ENCODE measurements around the gene TPK1.

TPK1 gene

GRCh38 chr7:144818511-144818910 lies 17.3 kb downstream of the TPK1 start:
- no peak for TF ChIP-seq SP7 (tag by site-specific recombination; IDR thresholded peaks at IDR 0.05)
- TF ChIP-seq ZNF280C (tag by site-specific recombination; IDR thresholded peaks at IDR 0.05) = no peak
- no peak for TF ChIP-seq ZNF561 (tag by site-specific recombination; IDR thresholded peaks at IDR 0.05; ENCODE audit: borderline replicate concordance)
- no peak for TF ChIP-seq TCF7L2 (IDR thresholded peaks at IDR 0.05; ENCODE audit: borderline replicate concordance, low read depth, low read length)
- no peak for TF ChIP-seq ZFP37 (tag by site-specific recombination; IDR thresholded peaks at IDR 0.05)
- TF ChIP-seq ZNF391 (tag by site-specific recombination; IDR thresholded peaks at IDR 0.05; ENCODE audit: borderline replicate concordance, low read depth) = no peak
- no peak for TF ChIP-seq ZBTB26 (tag by site-specific recombination; optimal IDR thresholded peaks at IDR 0.05)
- no peak for TF ChIP-seq ZBTB10 (tag by site-specific recombination; IDR thresholded peaks at IDR 0.05)
- TF ChIP-seq PRDM4 (tag by site-specific recombination; IDR thresholded peaks at IDR 0.05) = no peak
- TF ChIP-seq ZIC2 (tag by site-specific recombination; IDR thresholded peaks at IDR 0.05) = no peak
- no peak for TF ChIP-seq ZNF2 (tag by site-specific recombination; IDR thresholded peaks at IDR 0.05)
- no peak for TF ChIP-seq ZBTB1 (tag by site-specific recombination; IDR thresholded peaks at IDR 0.05)
- TF ChIP-seq ZNF19 (tag by site-specific recombination; IDR thresholded peaks at IDR 0.05; ENCODE audit: low read depth) = no peak
- TF ChIP-seq ZNF184 (tag by site-specific recombination; IDR thresholded peaks at IDR 0.05) = no peak
- no peak for TF ChIP-seq ZNF114 (tag by site-specific recombination; IDR thresholded peaks at IDR 0.05)
- TF ChIP-seq ZSCAN4 (tag by site-specific recombination; IDR thresholded peaks at IDR 0.05) = no peak
- TF ChIP-seq ZNF280D (tag by site-specific recombination; IDR thresholded peaks at IDR 0.05) = no peak
- TF ChIP-seq ZNF223 (tag by site-specific recombination; IDR thresholded peaks at IDR 0.05) = no peak
- Histone ChIP-seq H3K4me1 (ENCODE audit: control insufficient read depth, insufficient read depth, low read length) (no peaks in the 10 kb centered on the region), H3K27ac (ENCODE audit: extremely low read depth, low read depth, low read length) (no peak overlapping the region), H3K9me3 (ENCODE audit: control insufficient read depth, insufficient read depth, low read depth, low read length) (no peaks in the 10 kb centered on the region), H3K36me3 (ENCODE audit: control insufficient read depth in 2 of 2, insufficient read depth in 1 of 2, low read length in 2 of 2) (no peaks in the 10 kb centered on the region), H3K4me3 (ENCODE audit: low read depth, low read length) (no peak overlapping the region)
- POLR2A ChIA-PET = interaction anchor here (1.2 kb wide), 1 partner anchor 17 kb away, joined by 3 read pairs; the partner anchor contains the start of gene TPK1
- CTCF ChIA-PET = interaction anchor here (0.6 kb wide), 1 partner anchor 31 kb away, joined by 3 read pairs; no protein-coding TSS in a partner anchor

All from HEK293 (cell line).